ENCODE data around the gene DNAH11. TPM values are rescaled to one million over a fixed set of nuclear protein-coding genes. Genes with fewer than 3 reads are reported as not detected.

Gene DNAH11
- total and polyA plus RNA-seq, 9 of the 15 experiments (the other 6 are each of a cell fraction or from before 2014, with no cell fraction given), result under 0.01 TPM; not detected in 7

- no peak overlapping the region for H3K27ac ChIP-seq (ENCODE audit: extremely low read depth, low read depth, low read length)
- BruUV-seq (replicated peaks), result no TSS peak
- H3K9me3 ChIP-seq (replicated peaks; ENCODE audit: control insufficient read depth, insufficient read depth, low read depth, low read length), result no peaks in the 10 kb centered on the region
- intact Hi-C loops (cut with micrococcal nuclease) (no loop called here), in situ Hi-C loops (cut with MboI) (no loop called here)
- H3K4me1 ChIP-seq (replicated peaks in 1 of 2; ENCODE audit: control insufficient read depth in 2 of 2, insufficient read depth in 2 of 2, low read length in 2 of 2), result no peaks in the 10 kb centered on the region
- H3K27me3 ChIP-seq (ENCODE audit: control insufficient read depth in 2 of 2, insufficient read depth in 2 of 2, low read length in 2 of 2), result no peaks in the 10 kb centered on the region
- CTCF ChIA-PET (ENCODE audit: low intra/inter-chr PET ratio), result no interaction called here
- H3K4me3 ChIP-seq, result no peak overlapping the region
- POLR2A ChIA-PET, result no interaction called here
- no peak overlapping the region for H2AFZ ChIP-seq (ENCODE audit: low read depth, low read length)
- TF ChIP-seq SRSF7 (optimal IDR thresholded peaks at IDR 0.05; ENCODE audit: low read depth, low read length) (no peak), NR2C1 (IDR thresholded peaks at IDR 0.05) (no peak), NR2C1 (tag; IDR thresholded peaks at IDR 0.05) (no peak), ATF6 (CRISPR knock-in tag; IDR thresholded peaks at IDR 0.05) (no peak), PBX2 (CRISPR knock-in tag; IDR thresholded peaks at IDR 0.05; ENCODE audit: low read depth) (no peak), PBX2 (tag; conservative IDR thresholded peaks at IDR 0.05; ENCODE audit: low read depth) (no peak), PTBP1 (IDR thresholded peaks at IDR 0.05; ENCODE audit: low read depth, low read length) (no peak), KDM2B (CRISPR knock-in tag; IDR thresholded peaks at IDR 0.05) (no peak), ESRRA (IDR thresholded peaks at IDR 0.05; ENCODE audit: borderline replicate concordance, low read depth) (no peak)
- TF ChIP-seq, protein P1, sequence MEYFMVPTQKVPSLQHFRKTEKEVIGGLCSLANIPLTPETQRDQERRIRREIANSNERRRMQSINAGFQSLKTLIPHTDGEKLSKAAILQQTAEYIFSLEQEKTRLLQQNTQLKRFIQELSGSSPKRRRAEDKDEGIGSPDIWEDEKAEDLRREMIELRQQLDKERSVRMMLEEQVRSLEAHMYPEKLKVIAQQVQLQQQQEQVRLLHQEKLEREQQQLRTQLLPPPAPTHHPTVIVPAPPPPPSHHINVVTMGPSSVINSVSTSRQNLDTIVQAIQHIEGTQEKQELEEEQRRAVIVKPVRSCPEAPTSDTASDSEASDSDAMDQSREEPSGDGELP (CRISPR knock-in tag; IDR thresholded peaks at IDR 0.05; ENCODE audit: borderline replicate concordance), result no peak
- no peak overlapping the region for H3K4me2 ChIP-seq (ENCODE audit: insufficient read depth, low read length)
- H3K79me2 ChIP-seq (ENCODE audit: control insufficient read depth, insufficient read depth, low read length), result no peaks in the 10 kb centered on the region
- no peak for FAIRE-seq
- DNase-seq (ENCODE audit: extremely low read depth in 1 of 4, low spot score in 3 of 4), result no peak
- H4K20me1 ChIP-seq (replicated peaks; ENCODE audit: control insufficient read depth, insufficient read depth, low read length), result no peaks in the 10 kb centered on the region
- ATAC-seq, result no peak
- H3K9ac ChIP-seq (ENCODE audit: insufficient read depth in 1 of 2, low read depth in 2 of 2, low read length in 2 of 2), result no peak overlapping the region
- H3K9me1 ChIP-seq (ENCODE audit: control insufficient read depth, insufficient read depth, low read length), result no peaks in the 10 kb centered on the region
- no peaks in the 10 kb centered on the region for H3K36me3 ChIP-seq (ENCODE audit: control insufficient read depth, insufficient read depth, low read length)
These were observed 60.6 kb downstream of the DNAH11 start for GRCh38 chr7:21603462-21603861.

Measured in K562 (cell line).